Gastroesophageal sphincter (tissue), 4 donors: ENCODE results near the gene UMODL1. TPM values are rescaled to one million over a fixed set of nuclear protein-coding genes. Genes with fewer than 3 reads are reported as not detected.

ENCODE experiments used
- ATAC-seq: fragments of 150-250 bp; one replicate; pipeline ENCODE4 v1.9.1; 2016; ENCODE audit warnings: mild to moderate bottlenecking, moderate library complexity
- H3K27ac ChIP-seq, 4 donors: fragments of 200-600 bp; sonication (generic) in 3 of 4; 1 replicate in 3 of 4; 2 replicates in 1 of 4; pipeline ENCODE4 v1.5.1; 2016 to 2019
- H3K27me3 ChIP-seq: fragments of 200-600 bp; sonication (generic); one replicate; pipeline ENCODE4 v1.5.1; 2019
- H3K36me3 ChIP-seq, 2 donors: fragments of 200-600 bp; sonication (generic); one replicate each; pipeline ENCODE4 v1.5.1; 2019; ENCODE audit warnings: control low read depth in 1 of 2
- H3K4me1 ChIP-seq, 3 donors: fragments of 200-600 bp; sonication (generic); 1 replicate in 2 of 3; 2 replicates in 1 of 3; pipeline ENCODE4 v1.5.1; 2016 to 2019; ENCODE audit warnings: control low read depth in 2 of 3
- H3K4me3 ChIP-seq, 2 donors: fragments of 200-600 bp; sonication (generic); one replicate each; pipeline ENCODE4 v1.5.1; 2019; ENCODE audit warnings: mild to moderate bottlenecking in 1 of 2, moderate library complexity in 1 of 2
- H3K9me3 ChIP-seq, 3 donors: fragments of 200-600 bp; sonication (generic); one replicate each; pipeline ENCODE4 v1.5.1; 2017 to 2019; ENCODE audit warnings: control low read depth in 2 of 3
- CTCF ChIP-seq, 4 experiments: fragments of 200-600 bp in 2 of 4; fragments of 450-650 bp in 2 of 4; sonication (generic) in 1 of 4; IDR thresholded peaks; one replicate each; pipeline ENCODE4 v1.5.1; 2017 to 2019; ENCODE audit warnings: antibody characterized with exemption in 4 of 4, mild to moderate bottlenecking in 2 of 4, moderate library complexity in 2 of 4
- EP300 ChIP-seq: sonication (generic); formaldehyde crosslinking; IDR thresholded peaks from one replicate; pipeline ENCODE4 v1.6.1; 2017; ENCODE audit warnings: antibody characterized with exemption, mild to moderate bottlenecking
- POLR2A ChIP-seq, 2 donors: fragments of 450-650 bp; IDR thresholded peaks; one replicate each; pipeline ENCODE4 v1.6.1; 2017; ENCODE audit warnings: antibody characterized with exemption in 2 of 2, mild to moderate bottlenecking in 2 of 2, moderate library complexity in 1 of 2
- POLR2AphosphoS5 ChIP-seq: sonication (generic); formaldehyde crosslinking; IDR thresholded peaks from one replicate; pipeline ENCODE4 v1.6.1; 2017; ENCODE audit warnings: antibody characterized with exemption
- WGBS, 2 donors: methylation state at CpG; one replicate each; pipeline ENCODE4 v1.1.5; 2018; ENCODE audit warnings: low coverage in 1 of 2; 5-methylcytosine and 5-hydroxymethylcytosine counted together
- total RNA-seq, 4 donors: library from RNA; depleted of rRNA; stranded (reverse); fragments of >200 nt; gene quantifications; one replicate each; pipeline ENCODE4 v1.1.0, GENCODE V29; 2016

UMODL1 gene
- total RNA-seq, 4 donors from 2014 or later: not detected

GRCh38 chr21:42106425-42106824 lies 35.3 kb downstream of the UMODL1 start:
- TF ChIP-seq EP300: no peak
- no peak for TF ChIP-seq POLR2AphosphoS5
- TF ChIP-seq CTCF (IDR thresholded peaks at IDR 0.05): no peak
- TF ChIP-seq POLR2A (IDR thresholded peaks at IDR 0.05): no peak
- 30 to 80% methylated on average over 2 to 8 of the region's 20 CpGs for WGBS, 2 donors
- Histone ChIP-seq H3K9me3 (no peaks in the 10 kb centered on the region), H3K4me1 (peaks cover 0 to 6% (median 0%) of the 10 kb centered on the region in 3 donors), H3K4me3 (no peak overlapping the region), H3K36me3 (no peaks in the 10 kb centered on the region), H3K27me3 (peaks cover 35% of the 10 kb centered on the region), H3K27ac (no peak overlapping the region)
- ATAC-seq: no peak

GRCh38 chr21:42107177-42107880 lies 36.2 kb downstream of the UMODL1 start:
- 40 to 96% methylated on average over 1 to 4 of the region's 18 CpGs for WGBS, 2 donors
- ATAC-seq: no peak
- Histone ChIP-seq H3K27ac (no peak overlapping the region), H3K27me3 (peaks cover 37% of the 10 kb centered on the region), H3K4me3 (no peak overlapping the region), H3K4me1 (peaks cover 0 to 6% (median 0%) of the 10 kb centered on the region in 3 donors), H3K9me3 (no peaks in the 10 kb centered on the region), H3K36me3 (no peaks in the 10 kb centered on the region)
- TF ChIP-seq EP300: no peak
- no peak for TF ChIP-seq POLR2AphosphoS5
- no peak for TF ChIP-seq POLR2A (IDR thresholded peaks at IDR 0.05)
- TF ChIP-seq CTCF (IDR thresholded peaks at IDR 0.05): no peak

- WGBS, 2 donors: 29 to 100% methylated on average over 2 to 7 of the region's 18 CpGs
- ATAC-seq: peak; percentile 51
- Histone ChIP-seq H3K27me3 (peaks cover 44% of the 10 kb centered on the region), H3K4me1 (peaks cover 0 to 6% (median 0%) of the 10 kb centered on the region in 3 donors), H3K4me3 (no peak overlapping the region), H3K36me3 (no peaks in the 10 kb centered on the region), H3K9me3 (no peaks in the 10 kb centered on the region), H3K27ac (no peak overlapping the region)
- TF ChIP-seq CTCF (IDR thresholded peaks at IDR 0.05) (peak in 3 of 4 experiments; percentile 42 to 75 (median 46)), POLR2A (IDR thresholded peaks at IDR 0.05) (no peak), EP300 (no peak)
Measured at GRCh38 chr21:42107881-42108553, 36.9 kb downstream of the UMODL1 start.

- ATAC-seq: no peak
Measured at GRCh38 chr21:42108554-42109340, 37.6 kb downstream of the UMODL1 start.

More at GRCh38 chr21:42108554-42109340, 37.6 kb downstream of the UMODL1 start:
- H3K4me1 ChIP-seq: peaks cover 0 to 7% (median 0%) of the 10 kb centered on the region in 3 donors
- WGBS, 2 donors: 75% methylated on average over 7 to 14 of the region's 26 CpGs
- no peak overlapping the region for H3K4me3 ChIP-seq
- H3K9me3 ChIP-seq: no peaks in the 10 kb centered on the region
- no peak for TF ChIP-seq CTCF (IDR thresholded peaks at IDR 0.05)
- no peak for TF ChIP-seq EP300
- TF ChIP-seq POLR2AphosphoS5: no peak
- no peak for TF ChIP-seq POLR2A (IDR thresholded peaks at IDR 0.05)
- no peak overlapping the region for H3K27ac ChIP-seq
- no peaks in the 10 kb centered on the region for H3K36me3 ChIP-seq
- peaks cover 51% of the 10 kb centered on the region for H3K27me3 ChIP-seq
